Stimulated activated CD4-positive, alpha-beta T cell treated with anti-CD3 and anti-CD28 coated beads, Interleukin-2, amount 100 ng/mL, for 4 hours (primary cell): ENCODE data around the gene THBS3.
"Not testable (repeated sequence)": the region's sequence is repeated elsewhere in the genome, so short reads cannot be mapped to it uniquely, and the experiment has no call there.

Source experiments
- DNase-seq: peaks from one replicate; pipeline ENCODE4 v3.0.0-alpha.2; 2020; ENCODE audit warnings: low read depth

Gene THBS3

GRCh38 chr1:155206891-155207805 lies 549 bp downstream of the THBS3 start:
- peak; percentile 81 for DNase-seq

- no peak for DNase-seq
Measured at GRCh38 chr1:155205969-155206593, 1.6 kb downstream of the THBS3 start.

GRCh38 chr1:155205035-155205434 lies 2.7 kb downstream of the THBS3 start:
- DNase-seq: no peak

- DNase-seq: no peak
Measured at GRCh38 chr1:155202731-155203515, 4.8 kb downstream of the THBS3 start.

GRCh38 chr1:155202198-155202597 lies 5.5 kb downstream of the THBS3 start:
- DNase-seq: no peak

- no peak for DNase-seq
Measured at GRCh38 chr1:155200920-155201319, 6.8 kb downstream of the THBS3 start.

GRCh38 chr1:155199792-155200191 lies 7.9 kb downstream of the THBS3 start:
- no peak for DNase-seq

- no peak for DNase-seq
Measured at GRCh38 chr1:155198547-155198906, 9.2 kb downstream of the THBS3 start.

GRCh38 chr1:155197901-155198546 lies 9.7 kb downstream of the THBS3 start:
- DNase-seq: no peak

GRCh38 chr1:155196893-155197638 lies 10.6 kb downstream of the THBS3 start:
- no peak for DNase-seq

GRCh38 chr1:155196103-155196892 lies 11.4 kb downstream of the THBS3 start:
- no peak for DNase-seq

GRCh38 chr1:155195201-155196102 lies 12.2 kb downstream of the THBS3 start:
- no peak for DNase-seq

- DNase-seq: not testable (repeated sequence)
Measured at GRCh38 chr1:155193991-155194240, 13.8 kb downstream of the THBS3 start.

GRCh38 chr1:155193275-155193990 lies 14.3 kb downstream of the THBS3 start:
- DNase-seq: peak; percentile 58

- DNase-seq: peak; percentile 39
Measured at GRCh38 chr1:155192346-155193274, 15.1 kb downstream of the THBS3 start.

- no peak for DNase-seq
Measured at GRCh38 chr1:155191904-155192303, 15.8 kb downstream of the THBS3 start.

- DNase-seq: not testable (repeated sequence)
Measured at GRCh38 chr1:155189926-155190325, 17.8 kb downstream of the THBS3 start.

GRCh38 chr1:155188268-155188667 lies 19.4 kb downstream of the THBS3 start:
- no peak for DNase-seq
